HG03354 (cell line): Measurements from ENCODE around the gene RPRM.
"Not testable (repeated sequence)": the region's sequence is repeated elsewhere in the genome, so short reads cannot be mapped to it uniquely, and the experiment has no call there.

Experiments used
- ATAC-seq: cut with Tn5 transposase; IDR thresholded peaks from one replicate; pipeline ENCODE4 v1.9.1; 2021; ENCODE audit warnings: mild to moderate bottlenecking; ENCODE audit not compliant: unreplicated experiment, poor library complexity, severe bottlenecking

The RPRM gene

DNA sequence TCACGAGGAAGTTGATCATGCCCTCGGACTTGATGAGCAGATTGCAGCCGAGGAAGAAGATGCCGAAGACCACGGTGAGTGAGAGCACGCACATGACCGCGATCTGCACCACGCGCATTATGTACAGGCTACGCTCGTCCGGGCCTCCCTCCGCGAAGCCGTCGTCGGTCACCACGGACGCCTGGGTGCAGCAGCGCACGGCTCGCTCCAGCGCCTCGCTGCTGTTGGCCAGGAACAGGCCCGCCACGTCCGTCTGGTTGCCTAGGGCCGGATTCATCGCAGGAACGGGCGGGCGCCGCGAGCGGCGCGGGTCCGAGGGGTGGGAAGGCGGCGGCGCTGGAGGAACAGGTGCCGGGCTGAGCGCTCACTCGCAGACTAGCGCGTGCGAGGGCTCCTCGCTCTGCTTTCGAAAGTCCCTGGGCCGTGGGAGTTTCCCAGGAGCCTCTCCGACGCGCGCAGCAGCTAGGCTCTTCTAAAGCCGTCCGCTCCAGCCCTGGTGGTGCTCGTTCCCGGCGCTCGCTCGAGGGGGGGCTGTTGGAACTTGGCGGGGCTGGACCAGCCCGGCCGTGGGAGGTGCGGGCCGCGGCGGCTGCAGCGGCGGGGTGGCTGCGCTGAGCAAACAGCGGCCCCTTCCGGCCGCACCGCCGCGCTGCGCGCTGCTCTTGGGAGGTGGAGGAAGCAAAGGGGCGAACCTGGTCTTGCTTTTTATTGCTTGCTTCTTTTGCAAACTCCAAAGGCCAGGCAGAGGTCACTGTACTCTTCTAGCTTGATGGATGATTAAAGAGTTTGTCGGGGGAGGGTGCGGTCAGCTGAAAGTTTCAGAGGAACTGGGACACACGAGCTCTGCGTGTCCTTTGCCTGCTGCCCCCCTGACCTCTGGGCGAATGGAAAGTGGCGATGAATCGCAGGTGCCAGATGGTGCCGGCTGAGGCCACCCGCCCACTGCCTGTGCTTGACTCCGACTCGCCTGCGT, at the start of gene RPRM:
Gene RPRM, minus strand, starts transcription at position 474 of the 973 bp plus-strand sequence. Its CDS starts 197 bp downstream, at position 277.
- peak; percentile 84 for ATAC-seq

DNA sequence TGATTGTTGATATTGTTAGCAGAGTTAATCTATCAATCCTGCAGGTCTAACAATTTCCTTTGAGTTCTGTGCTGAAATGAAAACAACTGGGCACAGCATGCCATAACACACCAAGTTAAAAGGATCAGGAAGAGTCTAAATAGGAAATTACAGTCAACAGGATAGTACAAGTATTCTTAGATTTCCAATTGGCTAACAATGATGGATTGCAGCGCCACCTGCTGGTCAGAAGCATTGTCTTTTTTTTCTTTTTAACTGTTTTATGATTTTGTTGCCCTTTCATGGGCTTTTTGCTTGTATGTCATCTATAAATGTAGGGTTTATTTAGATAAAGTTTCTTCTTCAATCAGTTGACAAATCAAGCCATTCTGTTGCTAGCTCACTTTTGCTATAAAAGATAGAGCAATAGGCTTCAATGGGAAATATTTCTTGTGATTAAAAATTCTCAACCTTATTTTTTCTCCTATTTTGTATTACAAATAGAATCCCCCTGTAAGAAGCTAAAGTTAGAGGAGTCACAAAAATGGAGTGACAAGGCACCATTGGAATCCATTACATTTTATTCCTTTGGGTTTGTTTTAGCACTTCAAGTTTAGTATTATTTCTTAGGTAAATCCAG, 40.8 kb upstream of the RPRM start:
- peak; percentile 76 for ATAC-seq

DNA sequence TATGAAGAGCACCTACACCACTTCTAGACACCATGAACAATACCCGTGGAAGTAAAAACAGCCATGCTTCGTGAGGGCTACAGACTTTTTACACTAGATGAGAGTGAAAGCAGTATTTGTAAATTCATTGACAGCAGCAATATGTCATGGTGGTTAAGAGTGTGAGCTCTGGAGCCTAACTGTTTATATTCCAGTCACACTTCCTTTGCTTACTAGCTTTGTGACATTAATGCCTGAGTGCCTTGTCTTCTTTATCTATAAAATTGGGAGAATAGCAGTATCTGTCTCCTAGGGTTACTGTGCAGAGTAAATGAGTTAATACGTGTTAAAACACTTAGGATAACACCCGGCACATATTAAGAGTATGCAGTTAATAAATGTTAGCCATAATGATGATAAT, 33.8 kb upstream of the RPRM start:
- ATAC-seq, result no peak

DNA sequence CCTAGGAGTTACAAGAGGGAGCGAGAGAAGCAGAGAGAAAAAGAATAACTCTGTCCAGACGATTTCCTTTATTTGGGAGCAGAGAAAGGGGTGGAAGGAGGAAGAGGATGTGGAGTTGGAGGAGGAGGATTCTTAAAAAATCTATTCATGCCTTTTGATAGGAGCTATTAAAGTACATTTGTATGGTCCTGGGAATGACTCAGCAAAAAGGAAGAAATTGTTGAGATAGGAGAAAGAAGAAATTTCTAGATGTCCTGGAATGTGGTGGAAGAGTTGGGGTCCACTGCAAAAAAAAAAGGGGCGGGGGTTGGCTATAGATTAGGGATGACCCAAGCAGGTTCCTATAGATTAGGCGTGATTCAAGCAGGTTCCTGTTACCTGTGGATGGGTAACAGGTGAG, 32.4 kb upstream of the RPRM start:
- no peak for ATAC-seq

DNA sequence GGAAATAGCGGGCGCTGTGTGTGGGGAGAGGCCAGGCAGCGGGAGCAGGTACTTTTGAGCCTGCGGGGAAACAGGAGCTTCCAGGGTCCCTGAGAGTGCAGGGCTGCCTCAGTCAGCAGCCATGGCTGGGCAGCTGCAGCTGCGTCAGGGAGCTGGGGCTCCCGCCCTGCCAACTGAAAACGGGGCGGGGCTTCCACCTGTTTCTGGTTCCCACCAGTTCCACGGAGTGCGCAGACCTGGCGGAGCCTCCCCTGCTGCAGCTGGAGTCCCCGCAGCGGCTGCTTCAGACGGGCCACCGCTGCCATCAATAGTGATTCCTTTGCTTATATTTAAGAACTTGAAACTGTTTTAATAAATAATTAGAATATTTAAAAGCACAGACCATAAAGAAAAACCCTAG, 30.6 kb upstream of the RPRM start:
- no peak for ATAC-seq

DNA sequence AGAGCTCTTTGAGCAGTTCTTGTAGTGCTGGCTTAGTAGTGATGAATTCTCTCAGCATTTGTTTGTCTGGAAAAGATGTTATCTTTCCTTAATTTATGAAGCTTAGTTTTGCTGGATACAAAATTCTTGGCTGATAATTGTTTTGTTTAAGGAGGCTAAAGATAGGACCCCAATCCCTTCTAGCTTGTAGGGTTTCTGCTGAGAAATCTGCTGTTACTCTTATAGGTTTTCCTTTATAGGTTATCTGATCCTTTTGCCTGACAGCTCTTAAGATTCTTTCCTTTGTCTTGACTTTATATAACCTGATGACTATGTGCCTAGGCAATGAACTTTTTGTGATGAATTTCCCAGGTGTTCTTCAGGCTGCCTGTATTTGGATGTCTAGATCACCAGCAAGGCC, 27.9 kb upstream of the RPRM start:
- ATAC-seq, result not testable (repeated sequence)

DNA sequence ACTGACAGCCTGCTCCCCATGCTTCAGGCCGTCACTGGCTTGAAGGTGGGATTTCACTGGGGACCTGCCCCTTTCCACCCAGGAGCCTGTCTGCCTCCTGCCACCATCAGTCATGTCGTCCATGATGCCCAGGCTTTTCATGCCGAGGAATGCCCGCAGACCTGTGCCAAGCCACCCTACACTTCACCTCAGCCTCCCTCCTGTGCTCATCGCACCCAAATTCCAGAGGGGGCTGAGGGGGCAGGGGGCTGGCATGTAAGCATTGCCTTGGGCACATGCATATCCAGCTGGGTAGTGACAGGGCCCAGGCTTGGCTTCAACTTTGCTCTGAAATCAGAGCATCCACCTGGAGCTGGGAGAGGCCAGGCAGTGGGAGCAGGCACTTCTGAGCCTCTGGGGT, 20.9 kb upstream of the RPRM start:
- no peak for ATAC-seq

DNA sequence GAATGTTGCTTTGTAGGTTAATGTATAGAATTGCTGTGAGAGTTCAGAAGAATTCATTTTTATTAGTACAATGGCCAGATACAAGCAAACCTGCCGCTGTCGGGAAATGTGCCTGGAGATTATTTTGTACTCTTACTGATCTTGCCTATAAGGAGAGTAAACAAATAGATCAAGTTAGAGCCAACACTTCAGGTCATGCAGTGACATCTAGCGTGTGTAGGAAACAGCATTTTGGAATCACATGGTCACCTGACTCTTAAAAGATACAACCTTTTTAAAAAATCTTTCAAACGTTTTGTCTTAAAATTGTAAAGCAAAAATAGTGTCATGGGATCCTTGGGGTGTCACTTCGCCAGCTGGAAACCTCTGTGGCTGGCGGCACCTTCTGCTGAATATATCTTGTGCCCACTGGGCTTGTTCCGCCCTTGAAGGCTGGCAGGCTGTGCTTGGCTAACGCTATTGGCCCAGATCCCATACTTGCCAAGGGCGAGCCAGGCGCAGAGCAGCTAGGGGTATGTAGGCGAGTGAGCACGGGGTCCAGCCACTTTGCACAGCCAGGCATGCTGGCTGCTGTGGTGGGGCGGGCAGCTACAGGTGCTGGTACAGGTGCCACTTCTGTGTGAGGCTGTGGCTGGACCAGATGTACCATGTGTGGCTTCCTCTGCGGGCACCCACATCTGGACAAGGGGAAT, 19.5 kb upstream of the RPRM start:
- ATAC-seq, result no peak

DNA sequence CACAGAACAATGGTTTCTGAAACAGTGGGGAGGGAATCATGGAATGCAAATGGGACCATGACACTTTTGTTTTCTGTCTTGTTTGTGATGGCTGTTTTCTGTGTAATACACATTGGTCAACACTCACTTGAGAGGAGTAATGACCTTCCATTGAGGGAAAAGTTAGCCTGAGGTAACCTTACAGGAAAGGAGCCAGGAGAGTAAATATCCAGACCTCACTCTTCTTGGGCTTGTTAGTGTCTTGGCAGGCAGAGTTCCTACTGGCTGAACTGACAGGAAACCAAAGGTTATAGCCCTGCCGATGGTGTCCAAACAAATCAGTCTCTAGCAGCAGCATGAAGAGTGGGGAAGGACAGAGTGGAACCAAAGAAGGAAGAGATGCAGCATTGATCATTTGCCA, 17.2 kb upstream of the RPRM start:
- no peak for ATAC-seq

DNA sequence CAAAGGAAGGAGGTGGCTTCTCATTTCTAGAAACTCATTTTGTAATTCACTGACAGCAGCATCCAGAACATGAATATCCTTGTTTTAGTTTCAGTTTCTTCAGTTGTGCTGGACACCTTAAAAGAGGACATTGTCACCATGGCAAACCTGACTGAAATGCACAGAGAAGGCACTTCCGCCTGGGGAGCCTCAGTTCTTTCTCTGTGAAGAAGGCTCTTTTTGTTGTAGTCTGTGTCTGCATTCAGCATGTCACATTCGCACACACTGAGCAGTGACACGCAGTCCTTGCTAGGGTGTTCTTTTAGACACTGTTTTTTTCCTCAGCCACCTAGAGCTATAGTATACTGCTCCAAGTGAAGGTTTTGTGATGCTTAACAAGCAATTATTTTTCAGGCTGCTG, 9.5 kb upstream of the RPRM start:
- ATAC-seq, result no peak

DNA sequence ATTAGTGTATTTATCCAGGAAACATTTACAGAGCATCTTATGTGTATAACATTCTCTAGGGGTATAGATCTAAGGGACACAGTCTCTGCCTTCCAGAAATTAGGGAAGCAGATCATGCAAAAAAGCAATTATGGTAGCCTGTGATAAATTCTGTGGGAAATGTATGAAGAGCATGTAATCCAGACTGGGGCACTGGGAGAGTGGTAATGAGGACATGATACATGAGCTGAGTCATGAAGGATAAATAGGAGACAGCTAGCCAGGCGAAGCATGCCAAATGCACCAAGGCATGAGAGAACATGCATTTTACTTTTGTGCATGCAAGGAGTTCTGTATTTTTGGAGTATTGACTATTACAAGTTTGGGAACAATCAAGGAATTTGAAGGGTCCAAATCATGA, 8.9 kb upstream of the RPRM start:
- no peak for ATAC-seq

DNA sequence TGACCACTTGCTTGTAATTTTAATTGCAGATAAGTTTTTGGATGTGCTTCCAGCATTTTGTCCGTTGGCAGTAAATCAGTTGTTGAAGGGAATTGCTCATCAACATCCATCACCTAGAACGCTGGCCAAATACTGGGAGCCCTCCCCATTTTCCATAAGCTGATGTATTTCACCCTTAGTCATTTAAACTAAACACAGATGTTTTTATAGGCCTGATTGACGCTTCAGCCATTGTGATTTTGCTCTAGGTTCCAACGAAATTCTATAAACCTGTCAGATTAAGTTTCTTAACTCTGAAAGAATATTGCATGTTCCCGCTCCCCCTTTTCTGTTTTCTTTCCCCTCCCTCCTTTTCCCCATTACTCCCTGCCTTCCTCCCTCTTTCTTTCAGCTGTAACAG, 1.0 kb upstream of the RPRM start:
- ATAC-seq, result no peak

DNA sequence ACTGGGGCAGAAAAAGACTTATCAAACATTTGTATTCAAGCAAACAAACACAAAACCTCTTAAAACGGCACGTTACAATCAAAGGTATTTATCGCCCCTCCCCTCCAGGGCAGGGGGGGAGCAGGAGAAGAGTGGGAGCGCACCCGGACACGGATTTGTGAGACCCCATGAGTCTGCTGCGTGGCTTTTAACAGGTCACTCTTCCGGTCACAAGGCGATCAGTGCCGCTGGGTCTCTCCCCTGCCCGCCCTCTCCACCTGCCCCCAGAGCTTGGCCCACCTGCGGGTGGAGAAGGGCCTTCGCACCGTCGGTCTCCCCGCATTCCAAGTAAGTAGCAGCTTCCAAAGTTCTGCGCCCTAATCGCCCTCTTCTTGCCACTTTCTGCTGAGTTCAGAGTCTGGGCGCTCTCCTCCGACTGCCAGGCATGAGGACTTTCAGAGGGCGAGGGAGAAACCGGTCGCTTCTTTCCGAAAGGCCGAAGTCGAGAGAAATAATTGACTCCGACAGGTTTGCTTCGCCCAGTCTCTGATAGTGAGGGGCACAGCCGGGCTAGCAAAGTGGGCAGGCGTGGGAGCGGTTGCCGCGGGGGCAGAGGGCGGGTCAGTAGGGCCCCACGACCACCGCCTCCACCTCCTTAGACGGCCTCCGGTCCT, 800 bp downstream of the RPRM start:
- ATAC-seq, result no peak

DNA sequence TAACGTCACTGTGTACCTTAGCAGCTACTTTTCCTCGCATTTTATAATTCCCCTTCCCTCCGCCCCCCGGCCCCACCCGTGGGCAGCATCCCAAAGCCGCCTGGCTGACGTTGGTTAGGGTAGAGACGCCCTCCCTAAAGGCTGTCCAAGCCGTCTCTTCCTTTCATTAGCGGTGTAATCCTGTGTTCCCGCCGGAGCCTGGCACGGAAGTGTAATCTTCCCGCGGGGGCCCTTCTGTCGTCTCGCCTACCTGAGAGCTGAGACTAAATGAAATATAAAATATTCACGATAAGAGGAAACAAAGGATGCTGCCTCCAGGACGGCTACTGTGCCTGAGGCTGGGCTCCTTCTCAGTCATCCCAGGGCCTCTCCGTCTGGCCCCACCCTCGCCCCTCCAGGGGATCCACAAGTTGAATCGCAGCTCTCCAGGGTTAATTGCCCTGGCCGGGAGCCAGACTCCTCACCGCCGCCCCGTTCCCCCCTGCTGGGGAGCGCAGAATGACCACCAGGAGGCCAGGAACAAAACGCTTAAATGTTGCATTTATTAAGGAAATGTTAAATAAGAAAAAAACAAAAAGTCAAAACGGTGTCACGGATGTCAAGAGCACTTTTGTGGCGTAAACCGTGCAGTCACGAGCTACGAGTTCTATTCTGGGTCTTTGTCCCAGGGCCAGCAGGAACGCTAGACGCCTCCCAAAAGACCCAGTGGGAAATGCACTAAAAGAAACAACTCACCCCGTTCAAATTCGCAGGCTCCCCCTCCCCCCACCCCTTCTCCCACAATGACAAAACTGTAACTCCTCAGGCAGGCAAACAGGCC, 1.5 kb downstream of the RPRM start:
- ATAC-seq, result no peak

DNA sequence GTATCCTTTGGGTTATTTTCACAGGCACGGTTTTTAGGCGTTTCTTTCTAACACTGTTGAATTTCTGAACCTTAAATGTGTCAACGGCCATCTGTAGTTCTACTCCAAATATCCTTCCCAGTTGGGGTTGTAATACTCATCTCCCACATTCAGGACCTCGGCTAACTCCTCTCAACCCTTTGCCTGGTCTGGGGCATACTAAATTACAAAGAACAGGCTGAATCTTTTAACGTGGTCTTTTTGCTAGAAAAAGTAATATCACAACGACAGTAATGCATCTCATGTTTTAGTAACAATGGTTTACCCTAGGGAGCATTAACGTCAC, 2.1 kb downstream of the RPRM start:
- no peak for ATAC-seq

DNA sequence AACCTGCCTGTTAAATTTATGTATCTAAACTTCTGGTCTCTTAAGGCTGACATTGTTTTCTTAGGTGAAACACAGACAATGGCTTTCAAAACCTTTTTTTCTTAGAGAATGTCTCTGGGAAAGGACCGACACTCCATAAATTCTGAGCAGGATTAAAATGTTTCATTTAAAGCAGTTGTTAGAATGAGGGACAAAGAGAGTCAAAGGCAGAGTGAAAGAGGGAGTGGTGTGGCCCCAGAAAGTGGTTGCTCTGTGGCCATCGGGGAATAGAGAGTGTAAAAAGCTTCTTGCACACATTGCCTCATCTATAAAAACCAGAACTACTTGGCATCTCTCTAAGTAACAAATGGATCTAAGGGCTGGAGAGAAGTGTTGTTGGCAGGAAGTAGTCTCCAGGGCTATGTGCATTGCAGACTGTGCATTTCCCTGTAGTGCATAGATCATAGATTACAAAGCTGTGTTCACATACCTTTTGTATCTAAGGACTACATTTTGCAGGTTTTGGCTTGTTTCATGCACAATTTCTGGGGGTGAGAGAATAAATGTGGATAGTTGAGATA, 3.6 kb downstream of the RPRM start:
- no peak for ATAC-seq

DNA sequence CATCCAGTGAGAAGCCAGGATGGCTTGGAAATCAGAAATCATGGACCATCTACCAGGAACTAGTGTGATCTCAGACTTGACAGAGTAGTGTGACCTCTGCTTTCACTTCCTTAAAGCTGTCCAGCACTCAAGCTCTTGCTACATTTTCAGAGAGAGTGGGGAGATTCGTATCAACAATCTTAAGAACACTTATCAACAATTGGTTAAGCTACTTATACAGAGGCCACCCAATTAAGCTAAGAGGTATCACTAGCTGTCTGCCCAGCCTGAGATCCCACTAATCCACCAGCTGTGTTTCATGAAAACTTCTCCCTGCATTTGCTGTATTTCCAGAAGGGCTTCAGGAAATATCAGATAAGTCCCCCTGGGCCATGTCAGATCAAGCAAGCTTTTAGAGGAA, 4.2 kb downstream of the RPRM start:
- no peak for ATAC-seq

DNA sequence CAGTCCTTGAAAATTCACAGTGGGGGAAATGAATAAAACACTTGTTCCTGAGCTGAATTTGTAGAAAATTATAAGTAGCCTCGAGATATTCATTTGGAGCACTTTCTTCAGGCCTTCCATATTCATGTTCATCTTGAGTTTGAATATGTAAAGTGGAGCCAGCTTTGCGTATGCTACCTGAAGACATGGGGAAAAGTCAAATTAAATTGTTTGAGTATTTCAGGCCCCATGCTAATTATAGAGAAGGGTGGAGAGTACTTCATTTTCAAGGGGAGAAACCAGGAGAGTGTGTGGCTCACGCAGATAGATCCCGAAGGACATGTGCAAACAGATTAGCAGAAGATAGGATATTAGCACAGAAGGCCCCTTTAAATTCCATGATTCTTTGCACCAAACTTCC, 7.7 kb downstream of the RPRM start:
- no peak for ATAC-seq

DNA sequence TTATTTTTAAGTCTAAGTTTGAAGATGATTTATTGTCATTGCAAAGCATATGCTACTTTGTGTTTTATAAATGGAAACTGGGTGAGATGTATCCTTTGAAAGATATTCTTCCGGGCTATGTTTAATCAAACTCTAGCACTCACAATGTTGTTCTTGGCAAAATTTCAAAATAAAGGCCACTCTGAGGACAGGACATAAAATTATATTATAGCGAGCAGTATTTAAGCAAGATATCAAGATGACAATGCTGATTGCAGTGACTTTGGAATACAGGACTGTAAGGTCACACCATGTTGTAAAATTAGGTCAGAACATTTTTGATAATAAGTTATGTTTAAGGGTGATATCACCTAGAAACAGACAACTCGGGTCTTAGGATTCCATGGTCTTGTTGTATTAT, 14.2 kb downstream of the RPRM start:
- no peak for ATAC-seq
